SK-N-MC (cell line): ENCODE results near the gene C9orf50.

Source experiments
- DNase-seq: peaks from one replicate; pipeline ENCODE4 v3.0.0-alpha.2; 2011; ENCODE audit warnings: low read depth, low spot score
- H3K27ac ChIP-seq: fragments of 200-600 bp; sonication (generic); 2 replicates; pipeline ENCODE4 v1.5.1; 2016; ENCODE audit warnings: mixed run types
- H3K36me3 ChIP-seq: fragments of 200-600 bp; sonication (generic); 2 replicates; pipeline ENCODE4 v1.6.1; 2017; ENCODE audit warnings: antibody characterized with exemption, low read length, mixed read lengths; ENCODE audit not compliant: insufficient read depth
- H3K4me3 ChIP-seq: fragments of 200-600 bp; sonication (generic); 2 replicates; pipeline ENCODE4 v1.5.1; 2016
- H3K9ac ChIP-seq: fragments of 200-600 bp; sonication (generic); 2 replicates; pipeline ENCODE4 v1.8.0; 2017; ENCODE audit warnings: mixed run types, mixed read lengths; ENCODE audit not compliant: insufficient read length
- H3K9me3 ChIP-seq: fragments of 200-600 bp; sonication (generic); 2 replicates; pipeline ENCODE4 v1.6.1; 2017; ENCODE audit warnings: low read depth, mild to moderate bottlenecking, antibody characterized with exemption, low read length, moderate library complexity, mixed read lengths
- EZH2 ChIP-seq: fragments of 200-600 bp; sonication (generic); IDR thresholded peaks from one replicate; pipeline ENCODE4 v1.6.1; 2017; ENCODE audit warnings: antibody characterized with exemption
- FOXP2 ChIP-seq: optimal IDR thresholded peaks from 2 replicates; pipeline ENCODE3; 2011; ENCODE audit warnings: mild to moderate bottlenecking, moderate library complexity; ENCODE audit not compliant: insufficient read depth; ENCODE audit errors: extremely low read length, control extremely low read depth
- POLR2AphosphoS5 ChIP-seq: IDR thresholded peaks from 2 replicates; pipeline ENCODE4 v1.6.1; 2012; ENCODE audit warnings: mild to moderate bottlenecking, low read depth, low read length, borderline replicate concordance

Gene C9orf50

GRCh38 chr9:129568560-129569501 lies 52.1 kb downstream of the C9orf50 start:
- H3K4me3 ChIP-seq = peak overlapping the region; percentile 83
- H3K9me3 ChIP-seq = no peaks in the 10 kb centered on the region
- TF ChIP-seq POLR2AphosphoS5 = no peak
- peak overlapping the region; percentile 66 for H3K9ac ChIP-seq
- DNase-seq = no peak
- H3K27ac ChIP-seq = peak overlapping the region; percentile 13; the same call in 1 of the 2 replicates
- H3K36me3 ChIP-seq = no peaks in the 10 kb centered on the region

GRCh38 chr9:129567842-129568559 lies 52.9 kb downstream of the C9orf50 start:
- H3K9ac ChIP-seq = peak overlapping the region; percentile 66
- no peak overlapping the region for H3K27ac ChIP-seq
- no peak for TF ChIP-seq EZH2
- no peak; the same call in 1 of the 2 replicates for TF ChIP-seq POLR2AphosphoS5
- TF ChIP-seq FOXP2 = no peak
- H3K4me3 ChIP-seq = peak overlapping the region; percentile 83
- no peaks in the 10 kb centered on the region for H3K36me3 ChIP-seq
- DNase-seq = no peak
- no peaks in the 10 kb centered on the region for H3K9me3 ChIP-seq

- Histone ChIP-seq H3K27ac (no peak overlapping the region), H3K36me3 (no peaks in the 10 kb centered on the region), H3K9me3 (no peaks in the 10 kb centered on the region), H3K4me3 (no peak overlapping the region), H3K9ac (no peak overlapping the region)
- TF ChIP-seq EZH2 (no peak), FOXP2 (no peak), POLR2AphosphoS5 (no peak)
- no peak for DNase-seq
Measured at GRCh38 chr9:129567329-129567728, 53.6 kb downstream of the C9orf50 start.

GRCh38 chr9:129566563-129567266 lies 54.2 kb downstream of the C9orf50 start:
- H3K27ac ChIP-seq = no peak overlapping the region
- no peaks in the 10 kb centered on the region for H3K9me3 ChIP-seq
- no peak overlapping the region for H3K4me3 ChIP-seq
- H3K9ac ChIP-seq = no peak overlapping the region
- H3K36me3 ChIP-seq = no peaks in the 10 kb centered on the region
- no peak for TF ChIP-seq POLR2AphosphoS5
- TF ChIP-seq EZH2 = no peak
- no peak for TF ChIP-seq FOXP2
- DNase-seq = no peak

GRCh38 chr9:129562917-129563316 lies 58.0 kb downstream of the C9orf50 start:
- Histone ChIP-seq H3K27ac (no peak overlapping the region), H3K4me3 (no peak overlapping the region)
- TF ChIP-seq POLR2AphosphoS5 (no peak), FOXP2 (no peak)

GRCh38 chr9:129562514-129562913 lies 58.4 kb downstream of the C9orf50 start:
- Histone ChIP-seq H3K27ac (no peak overlapping the region), H3K4me3 (no peak overlapping the region), H3K9me3 (no peaks in the 10 kb centered on the region), H3K9ac (no peak overlapping the region), H3K36me3 (no peaks in the 10 kb centered on the region)
- DNase-seq = no peak
- TF ChIP-seq EZH2 (no peak), FOXP2 (no peak), POLR2AphosphoS5 (no peak)

More at GRCh38 chr9:129562917-129563316, 58.0 kb downstream of the C9orf50 start:
- Histone ChIP-seq H3K9ac (no peak overlapping the region), H3K9me3 (no peaks in the 10 kb centered on the region), H3K36me3 (no peaks in the 10 kb centered on the region)
- no peak for DNase-seq
